ENCODE measurements around the gene TBR1. TPM values are rescaled to one million over a fixed set of nuclear protein-coding genes. Genes with fewer than 3 reads are reported as not detected.

The TBR1 gene
- total RNA-seq, 1 donor from 2014 or later: not detected

- no peaks in the 10 kb centered on the region for H3K27me3 ChIP-seq
- peaks cover 0 to 6% of the 10 kb centered on the region in 2 donors for H3K36me3 ChIP-seq
- no peaks in the 10 kb centered on the region for H3K9me3 ChIP-seq
- TF ChIP-seq CTCF (IDR thresholded peaks at IDR 0.05): no peak
- TF ChIP-seq POLR2AphosphoS5 (IDR thresholded peaks at IDR 0.05; ENCODE audit: insufficient read depth in 1 of 2, low read depth in 1 of 2): no peak
- TF ChIP-seq POLR2A (IDR thresholded peaks at IDR 0.05): no peak
- intact Hi-C loops (cut with DNase I): no loop called here
- H3K4me3 ChIP-seq: no peak overlapping the region
- no peaks in the 10 kb centered on the region for H3K4me1 ChIP-seq
- no peak overlapping the region for H3K27ac ChIP-seq
- DNase-seq (ENCODE audit: extremely low spot score in 2 of 2): no peak
Observed at GRCh38 chr2:161373942-161374341, 42.2 kb upstream of the TBR1 start.

GRCh38 chr2:161374446-161374845 lies 41.7 kb upstream of the TBR1 start:
- Histone ChIP-seq H3K4me1 (no peaks in the 10 kb centered on the region), H3K27me3 (no peaks in the 10 kb centered on the region), H3K36me3 (peaks cover 0 to 6% of the 10 kb centered on the region in 2 donors), H3K27ac (no peak overlapping the region), H3K4me3 (no peak overlapping the region), H3K9me3 (no peaks in the 10 kb centered on the region)
- no peak for DNase-seq (ENCODE audit: extremely low spot score in 2 of 2)
- TF ChIP-seq CTCF (IDR thresholded peaks at IDR 0.05) (no peak), POLR2AphosphoS5 (IDR thresholded peaks at IDR 0.05; ENCODE audit: insufficient read depth in 1 of 2, low read depth in 1 of 2) (no peak), POLR2A (IDR thresholded peaks at IDR 0.05) (no peak)
- intact Hi-C loops (cut with DNase I): no loop called here

GRCh38 chr2:161379740-161380139 lies 36.4 kb upstream of the TBR1 start:
- Histone ChIP-seq H3K9me3 (no peaks in the 10 kb centered on the region), H3K36me3 (no peaks in the 10 kb centered on the region), H3K27me3 (no peaks in the 10 kb centered on the region), H3K4me3 (no peak overlapping the region), H3K27ac (no peak overlapping the region), H3K4me1 (no peaks in the 10 kb centered on the region)
- TF ChIP-seq POLR2A (IDR thresholded peaks at IDR 0.05) (no peak), POLR2AphosphoS5 (IDR thresholded peaks at IDR 0.05; ENCODE audit: insufficient read depth in 1 of 2, low read depth in 1 of 2) (no peak), CTCF (IDR thresholded peaks at IDR 0.05) (no peak)
- DNase-seq (ENCODE audit: extremely low spot score in 2 of 2): no peak
- intact Hi-C loops (cut with DNase I): no loop called here

GRCh38 chr2:161381546-161381945 lies 34.6 kb upstream of the TBR1 start:
- H3K9me3 ChIP-seq: no peaks in the 10 kb centered on the region
- no peak overlapping the region for H3K27ac ChIP-seq
- H3K36me3 ChIP-seq: no peaks in the 10 kb centered on the region
- no peaks in the 10 kb centered on the region for H3K27me3 ChIP-seq
- no peak overlapping the region for H3K4me3 ChIP-seq
- intact Hi-C loops (cut with DNase I): no loop called here
- DNase-seq (ENCODE audit: extremely low spot score in 2 of 2): no peak
- no peaks in the 10 kb centered on the region for H3K4me1 ChIP-seq
- TF ChIP-seq CTCF (IDR thresholded peaks at IDR 0.05) (no peak), POLR2A (IDR thresholded peaks at IDR 0.05) (no peak), POLR2AphosphoS5 (IDR thresholded peaks at IDR 0.05; ENCODE audit: insufficient read depth in 1 of 2, low read depth in 1 of 2) (no peak)

- TF ChIP-seq POLR2A (IDR thresholded peaks at IDR 0.05) (no peak), CTCF (IDR thresholded peaks at IDR 0.05) (no peak), POLR2AphosphoS5 (IDR thresholded peaks at IDR 0.05; ENCODE audit: insufficient read depth in 1 of 2, low read depth in 1 of 2) (no peak)
- no peaks in the 10 kb centered on the region for H3K4me1 ChIP-seq
- H3K36me3 ChIP-seq: no peaks in the 10 kb centered on the region
- no peaks in the 10 kb centered on the region for H3K27me3 ChIP-seq
- H3K4me3 ChIP-seq: no peak overlapping the region
- no peaks in the 10 kb centered on the region for H3K9me3 ChIP-seq
- DNase-seq (ENCODE audit: extremely low spot score in 2 of 2): no peak
- intact Hi-C loops (cut with DNase I): no loop called here
- no peak overlapping the region for H3K27ac ChIP-seq
Observed at GRCh38 chr2:161382747-161383146, 33.4 kb upstream of the TBR1 start.

All from vagina (tissue), 2 donors.